Ramos (cell line): Measurements from ENCODE around the gene LRWD1.
"Not testable (repeated sequence)": the region's sequence is repeated elsewhere in the genome, so short reads cannot be mapped to it uniquely, and the experiment has no call there.

Experiments used
- in situ Hi-C: fragments of 300-500 bp; cut with MboI; formaldehyde crosslinking; loops from one replicate; pipeline ENCODE4 v1.14.3; 2022; ENCODE audit warnings: low sequenced_read_pairs; ENCODE audit not compliant: unreplicated experiment

The LRWD1 gene

GRCh38 chr7:102463841-102464576, 775 bp upstream of the LRWD1 start:
- in situ Hi-C loops: loop anchor here (25.0 kb wide), 2 partner anchors 273 to 1602 kb away; partner anchors contain the start of genes FAM185A, SLC12A9 and TRIP6

- in situ Hi-C loops: loop anchor here (25.0 kb wide), 2 partner anchors 271 to 1604 kb away; partner anchors contain the start of genes FAM185A, SLC12A9 and TRIP6
Observed at GRCh38 chr7:102466097-102466496, 1.3 kb downstream of the LRWD1 start.

GRCh38 chr7:102467581-102468477, 3.0 kb downstream of the LRWD1 start:
- in situ Hi-C loops: loop anchor here (25.0 kb wide), 2 partner anchors 269 to 1606 kb away; partner anchors contain the start of genes FAM185A, SLC12A9 and TRIP6

GRCh38 chr7:102468478-102469350, 3.9 kb downstream of the LRWD1 start:
- in situ Hi-C loops: loop anchor here (25.0 kb wide), 2 partner anchors 269 to 1606 kb away; partner anchors contain the start of genes FAM185A, SLC12A9 and TRIP6

- in situ Hi-C loops: loop anchor here (25.0 kb wide), 2 partner anchors 268 to 1607 kb away; partner anchors contain the start of genes FAM185A, SLC12A9 and TRIP6
Observed at GRCh38 chr7:102469351-102469971, 4.7 kb downstream of the LRWD1 start.

GRCh38 chr7:102469972-102470825, 5.4 kb downstream of the LRWD1 start:
- in situ Hi-C loops: loop anchor here (25.0 kb wide), 2 partner anchors 267 to 1608 kb away; partner anchors contain the start of genes FAM185A, SLC12A9 and TRIP6

GRCh38 chr7:102471791-102472125, 7.0 kb downstream of the LRWD1 start:
- in situ Hi-C loops: loop anchor here (25.0 kb wide), 2 partner anchors 266 to 1609 kb away; partner anchors contain the start of genes FAM185A, SLC12A9 and TRIP6

GRCh38 chr7:102472126-102473041, 7.6 kb downstream of the LRWD1 start:
- in situ Hi-C loops: loop anchor here (25.0 kb wide), 2 partner anchors 265 to 1610 kb away; partner anchors contain the start of genes FAM185A, SLC12A9 and TRIP6

GRCh38 chr7:102473271-102473991, 8.6 kb downstream of the LRWD1 start:
- in situ Hi-C loops: loop anchor here (25.0 kb wide), 2 partner anchors 264 to 1611 kb away; partner anchors contain the start of genes FAM185A, SLC12A9 and TRIP6

- in situ Hi-C loops: loop anchor here (25.0 kb wide), 2 partner anchors 263 to 1612 kb away; partner anchors contain the start of genes FAM185A, SLC12A9 and TRIP6
Observed at GRCh38 chr7:102474116-102474515, 9.3 kb downstream of the LRWD1 start.

GRCh38 chr7:102474736-102475435, 10.1 kb downstream of the LRWD1 start:
- in situ Hi-C loops: loop anchor here (25.0 kb wide), 2 partner anchors 262 to 1613 kb away; partner anchors contain the start of genes FAM185A, SLC12A9 and TRIP6

- in situ Hi-C loops: not testable (repeated sequence)
Observed at GRCh38 chr7:102478314-102479208, 13.8 kb downstream of the LRWD1 start, which contains the start of gene POLR2J. POLR2J (minus strand) TSS chr7:102478922; CDS start chr7:102478860, 62 bp downstream.

- in situ Hi-C loops: not testable (repeated sequence)
Observed at GRCh38 chr7:102479209-102479584, 14.4 kb downstream of the LRWD1 start.

- in situ Hi-C loops: not testable (repeated sequence)
Observed at GRCh38 chr7:102479982-102480637, 15.3 kb downstream of the LRWD1 start.
